ENCODE measurements around the gene HSP90AB1.

- TF ChIP-seq ZFX (CRISPR knock-in tag; IDR thresholded peaks at IDR 0.05), result no peak
- TF ChIP-seq L3MBTL2 (IDR thresholded peaks at IDR 0.05), result no peak
- TF ChIP-seq COPS2 (conservative IDR thresholded peaks at IDR 0.05), result no peak
- no peak for TF ChIP-seq MYBL2 (IDR thresholded peaks at IDR 0.05; ENCODE audit: low read depth)
- no peak for TF ChIP-seq MYBL2 (CRISPR knock-in tag; IDR thresholded peaks at IDR 0.05; ENCODE audit: borderline replicate concordance)
- TF ChIP-seq KAT7 (CRISPR knock-in tag; IDR thresholded peaks at IDR 0.05; ENCODE audit: borderline replicate concordance), result no peak
- TF ChIP-seq, protein P1, sequence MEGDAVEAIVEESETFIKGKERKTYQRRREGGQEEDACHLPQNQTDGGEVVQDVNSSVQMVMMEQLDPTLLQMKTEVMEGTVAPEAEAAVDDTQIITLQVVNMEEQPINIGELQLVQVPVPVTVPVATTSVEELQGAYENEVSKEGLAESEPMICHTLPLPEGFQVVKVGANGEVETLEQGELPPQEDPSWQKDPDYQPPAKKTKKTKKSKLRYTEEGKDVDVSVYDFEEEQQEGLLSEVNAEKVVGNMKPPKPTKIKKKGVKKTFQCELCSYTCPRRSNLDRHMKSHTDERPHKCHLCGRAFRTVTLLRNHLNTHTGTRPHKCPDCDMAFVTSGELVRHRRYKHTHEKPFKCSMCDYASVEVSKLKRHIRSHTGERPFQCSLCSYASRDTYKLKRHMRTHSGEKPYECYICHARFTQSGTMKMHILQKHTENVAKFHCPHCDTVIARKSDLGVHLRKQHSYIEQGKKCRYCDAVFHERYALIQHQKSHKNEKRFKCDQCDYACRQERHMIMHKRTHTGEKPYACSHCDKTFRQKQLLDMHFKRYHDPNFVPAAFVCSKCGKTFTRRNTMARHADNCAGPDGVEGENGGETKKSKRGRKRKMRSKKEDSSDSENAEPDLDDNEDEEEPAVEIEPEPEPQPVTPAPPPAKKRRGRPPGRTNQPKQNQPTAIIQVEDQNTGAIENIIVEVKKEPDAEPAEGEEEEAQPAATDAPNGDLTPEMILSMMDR (IDR thresholded peaks at IDR 0.05 in 2 of 3, conservative IDR thresholded peaks at IDR 0.05 in 1 of 3; ENCODE audit: insufficient read depth in 2 of 3, low read depth in 1 of 3, low read length in 3 of 3), result no peak
- TF ChIP-seq CHD1 (IDR thresholded peaks at IDR 0.05; ENCODE audit: low read length), result no peak
- no peak for TF ChIP-seq CBX3 (IDR thresholded peaks at IDR 0.05; ENCODE audit: borderline replicate concordance in 1 of 2, low read length in 2 of 2)
- TF ChIP-seq KLF16 (IDR thresholded peaks at IDR 0.05), result no peak
- no peak for TF ChIP-seq NFE2 (IDR thresholded peaks at IDR 0.05; ENCODE audit: low read depth)
- TF ChIP-seq ZNF121 (CRISPR knock-in tag; conservative IDR thresholded peaks at IDR 0.05), result no peak
Observed at GRCh38 chr6:44289726-44290260, 42.9 kb downstream of the HSP90AB1 start.

Data from K562 (cell line).